GM12878 (cell line): Measurements from ENCODE around the gene FAM83G. TPM values are rescaled to one million over a fixed set of nuclear protein-coding genes. Genes with fewer than 3 reads are reported as not detected.

Experiments used
- ATAC-seq: fragments of 200-7000 bp; cut with Tn5 transposase; 3 replicates; pipeline ENCODE4 v1.9.1; 2020; ENCODE audit warnings: mild to moderate bottlenecking, moderate library complexity
- BruUV-seq: library from RNA; stranded (reverse); fragments of 400-500 nt; replicated peaks from 2 replicates; lab custom pipeline; 2021; lab: Mats Ljungman, UMichigan
- CTCF ChIA-PET: fragments of 300-600 bp; sonication (Branson Sonifier 250); formaldehyde crosslinking; extraction: SDS; loops from one replicate; lab custom pipeline; 2021; ENCODE audit warnings: inconsistent platforms; lab: Yijun Ruan, JAX
- POLR2A ChIA-PET: fragments of 350-600 bp; formaldehyde crosslinking; extraction: SDS; loops from one replicate; lab custom pipeline; 2021; ENCODE audit warnings: inconsistent platforms; lab: Charles Lee
- RAD21 ChIA-PET: fragments of 300-600 bp; sonication (Branson Sonifier 250); formaldehyde crosslinking; loops from one replicate; lab custom pipeline; 2023; ENCODE audit warnings: antibody characterized with exemption; ENCODE audit not compliant: unreplicated experiment; lab: Charles Lee
- SMC1A ChIA-PET: fragments of 300-600 bp; sonication (Branson Sonifier 250); formaldehyde crosslinking; loops from one replicate; lab custom pipeline; 2023; ENCODE audit not compliant: unreplicated experiment, uncharacterized antibody; lab: Charles Lee
- DNase-seq: peaks from one replicate; pipeline ENCODE4 v3.0.0-alpha.2; 2011; ENCODE audit warnings: low read depth, low spot score
- FAIRE-seq: peaks from 3 replicates; lab custom pipeline; 2011; peaks lifted over from hg19 to GRCh38; lab: Jason Lieb, UNC
- H2AFZ ChIP-seq: 2 replicates; pipeline ENCODE4 v1.6.0; 2011; ENCODE audit warnings: low read depth, low read length, control low read depth; ENCODE audit not compliant: control insufficient read depth
- H3K27ac ChIP-seq: 2 replicates; pipeline ENCODE4 v1.5.1; 2011; ENCODE audit warnings: control low read depth; ENCODE audit not compliant: control insufficient read depth, insufficient read depth
- H3K27me3 ChIP-seq, 2 experiments: replicated peaks in 1 of 2; 2 replicates each; pipeline versions ENCODE4 v1.6.0 to v1.6.1; 2011; ENCODE audit warnings: low read length in 1 of 2; ENCODE audit not compliant: control insufficient read depth in 2 of 2, insufficient read depth in 2 of 2
- H3K36me3 ChIP-seq, 2 experiments: 2 replicates each; pipeline ENCODE4 v1.5.1; 2011; ENCODE audit warnings: low read length in 1 of 2; ENCODE audit not compliant: control insufficient read depth in 2 of 2, insufficient read depth in 2 of 2
- H3K4me1 ChIP-seq: 2 replicates; pipeline ENCODE4 v1.6.1; 2011; ENCODE audit warnings: mild to moderate bottlenecking, low read length, moderate library complexity, mixed read lengths; ENCODE audit not compliant: control insufficient read depth, insufficient read depth
- H3K4me2 ChIP-seq: 2 replicates; pipeline ENCODE4 v1.6.0; 2011; ENCODE audit warnings: control low read depth; ENCODE audit not compliant: control insufficient read depth, insufficient read depth
- H3K4me3 ChIP-seq: fragments of 200-600 bp; sonication (generic); 2 replicates; pipeline ENCODE4 v1.5.1; 2016
- H3K79me2 ChIP-seq: 2 replicates; pipeline ENCODE4 v1.6.0; 2011; ENCODE audit warnings: low read length; ENCODE audit not compliant: control insufficient read depth, insufficient read depth
- H3K9ac ChIP-seq: 2 replicates; pipeline ENCODE4 v1.8.0; 2011; ENCODE audit warnings: low read length, control low read depth, mixed read lengths; ENCODE audit not compliant: control insufficient read depth, insufficient read depth
- H3K9me3 ChIP-seq: replicated peaks from 3 replicates; pipeline ENCODE4 v1.5.1; 2011; ENCODE audit warnings: mild to moderate bottlenecking, low read length; ENCODE audit not compliant: control insufficient read depth, insufficient read depth
- H4K20me1 ChIP-seq: 2 replicates; pipeline ENCODE4 v1.6.0; 2011; ENCODE audit not compliant: control insufficient read depth, insufficient read depth
- CUX1 ChIP-seq: IDR thresholded peaks from 2 replicates; pipeline ENCODE4 v1.6.1; 2012; ENCODE audit warnings: improper control_type of control experiment, low read depth, low read length; ENCODE audit not compliant: insufficient replicate concordance
- GABPA ChIP-seq: IDR thresholded peaks from 2 replicates; pipeline ENCODE4 v1.6.1; 2014; ENCODE audit warnings: antibody characterized with exemption, low read depth, mild to moderate bottlenecking, inconsistent platforms
- RAD21 ChIP-seq: IDR thresholded peaks from 2 replicates; pipeline ENCODE4 v1.6.1; 2011; ENCODE audit warnings: mild to moderate bottlenecking, low read depth, low read length, moderate library complexity; ENCODE audit not compliant: insufficient read depth
- ZBED1 ChIP-seq: IDR thresholded peaks from 2 replicates; pipeline ENCODE4 v1.6.1; 2016; ENCODE audit warnings: borderline replicate concordance
- ZNF207 ChIP-seq: fragments of 450-650 bp; IDR thresholded peaks from 2 replicates; pipeline ENCODE4 v1.6.1; 2014; ENCODE audit warnings: antibody characterized with exemption, mild to moderate bottlenecking, borderline replicate concordance
- ZNF217 ChIP-seq: fragments of 450-650 bp; IDR thresholded peaks from 2 replicates; pipeline ENCODE4 v1.6.1; 2017; ENCODE audit warnings: antibody characterized with exemption, mild to moderate bottlenecking
- WGBS: methylation state at CpG from one replicate; pipeline ENCODE4 v1.1.6; 2016; ENCODE audit warnings: low lambda C conversion rate; ENCODE audit not compliant: insufficient replicate concordance, insufficient coverage; ENCODE audit errors: missing lambda C conversion rate; 5-methylcytosine and 5-hydroxymethylcytosine counted together
- in situ Hi-C: fragments of 300-500 bp; cut with MboI; formaldehyde crosslinking; loops from 9 replicates; pipeline ENCODE4 v1.14.3; 2018; ENCODE audit warnings: mixed read lengths
- intact Hi-C: fragments of 100-400 bp; cut with micrococcal nuclease; formaldehyde crosslinking; loops from one replicate; pipeline ENCODE4 v1.14.2; 2022; ENCODE audit not compliant: unreplicated experiment
- polyA plus RNA-seq, 11 experiments: library from polyadenylated mRNA; depleted of rRNA in 4 of 11; unstranded in 6 of 11; stranded (reverse) in 5 of 11; fragments of >200 nt; fragmentation: Nextera tagmentation in 4 of 11; fragmentation: Illumina TruSeq in 1 of 11; extraction: Ambion mirVana in 4 of 11; extraction: Trizol in 1 of 11; gene quantifications; 1 replicate in 1 of 11; 2 replicates in 10 of 11; pipeline versions ENCODE4 v1.2.1 to v1.2.3, GENCODE V29; 2011 to 2016; ENCODE audit warnings: inconsistent platforms in 2 of 11, missing spikeins in 2 of 11, low read depth in 1 of 11
- total RNA-seq, 4 experiments: library from RNA; depleted of rRNA in 3 of 4; stranded (reverse); fragments of >200 nt in 3 of 4; fragmentation: Illumina TruSeq in 1 of 4; extraction: Trizol in 1 of 4; gene quantifications; 2 replicates each; pipeline versions ENCODE4 v1.2.1 to v1.2.3, GENCODE V29; 2013 to 2021
- TF ChIP-seq, protein P1 (sequence below): fragments of 450-650 bp; IDR thresholded peaks from 2 replicates; pipeline ENCODE4 v1.6.1; 2017; ENCODE audit warnings: mild to moderate bottlenecking, moderate library complexity

Gene FAM83G
- total and polyA plus RNA-seq, 10 of the 15 experiments (the other 5 are each of a cell fraction or from before 2014, with no cell fraction given) = 0.03 to 16.7 (median 6.5) TPM

GRCh38 chr17:18993905-18994526 is 10.5 kb downstream of the FAM83G start:
- Histone ChIP-seq H2AFZ (no peak overlapping the region), H3K9me3 (peaks cover 6% of the 10 kb centered on the region; the same call in 2 of the 3 replicates), H3K4me3 (no peak overlapping the region), H3K4me2 (no peak overlapping the region), H3K9ac (no peak overlapping the region), H4K20me1 (no peaks in the 10 kb centered on the region), H3K79me2 (no peaks in the 10 kb centered on the region; the same call in 1 of the 2 replicates), H3K27me3 (no peaks in the 10 kb centered on the region), H3K4me1 (peaks cover 15% of the 10 kb centered on the region), H3K27ac (no peak overlapping the region), H3K36me3 (peaks cover 0 to 3% of the 10 kb centered on the region in 2 experiments; a peak in 3 of 4 replicates)
- DNase-seq = no peak
- POLR2A ChIA-PET = no interaction called here
- CTCF ChIA-PET = interaction anchor here (0.8 kb wide), 1 partner anchor 33 kb away, joined by 3 read pairs; no protein-coding TSS in a partner anchor
- RAD21 ChIA-PET = no interaction called here
- in situ Hi-C loops = no loop called here
- no peak for ATAC-seq
- FAIRE-seq = no peak
- SMC1A ChIA-PET = no interaction called here
- 80% methylated on average over 16 of the region's 16 CpGs for WGBS
- no TSS peak for BruUV-seq
- intact Hi-C loops = no loop called here
- TF ChIP-seq GABPA = no peak
- TF ChIP-seq, protein P1, sequence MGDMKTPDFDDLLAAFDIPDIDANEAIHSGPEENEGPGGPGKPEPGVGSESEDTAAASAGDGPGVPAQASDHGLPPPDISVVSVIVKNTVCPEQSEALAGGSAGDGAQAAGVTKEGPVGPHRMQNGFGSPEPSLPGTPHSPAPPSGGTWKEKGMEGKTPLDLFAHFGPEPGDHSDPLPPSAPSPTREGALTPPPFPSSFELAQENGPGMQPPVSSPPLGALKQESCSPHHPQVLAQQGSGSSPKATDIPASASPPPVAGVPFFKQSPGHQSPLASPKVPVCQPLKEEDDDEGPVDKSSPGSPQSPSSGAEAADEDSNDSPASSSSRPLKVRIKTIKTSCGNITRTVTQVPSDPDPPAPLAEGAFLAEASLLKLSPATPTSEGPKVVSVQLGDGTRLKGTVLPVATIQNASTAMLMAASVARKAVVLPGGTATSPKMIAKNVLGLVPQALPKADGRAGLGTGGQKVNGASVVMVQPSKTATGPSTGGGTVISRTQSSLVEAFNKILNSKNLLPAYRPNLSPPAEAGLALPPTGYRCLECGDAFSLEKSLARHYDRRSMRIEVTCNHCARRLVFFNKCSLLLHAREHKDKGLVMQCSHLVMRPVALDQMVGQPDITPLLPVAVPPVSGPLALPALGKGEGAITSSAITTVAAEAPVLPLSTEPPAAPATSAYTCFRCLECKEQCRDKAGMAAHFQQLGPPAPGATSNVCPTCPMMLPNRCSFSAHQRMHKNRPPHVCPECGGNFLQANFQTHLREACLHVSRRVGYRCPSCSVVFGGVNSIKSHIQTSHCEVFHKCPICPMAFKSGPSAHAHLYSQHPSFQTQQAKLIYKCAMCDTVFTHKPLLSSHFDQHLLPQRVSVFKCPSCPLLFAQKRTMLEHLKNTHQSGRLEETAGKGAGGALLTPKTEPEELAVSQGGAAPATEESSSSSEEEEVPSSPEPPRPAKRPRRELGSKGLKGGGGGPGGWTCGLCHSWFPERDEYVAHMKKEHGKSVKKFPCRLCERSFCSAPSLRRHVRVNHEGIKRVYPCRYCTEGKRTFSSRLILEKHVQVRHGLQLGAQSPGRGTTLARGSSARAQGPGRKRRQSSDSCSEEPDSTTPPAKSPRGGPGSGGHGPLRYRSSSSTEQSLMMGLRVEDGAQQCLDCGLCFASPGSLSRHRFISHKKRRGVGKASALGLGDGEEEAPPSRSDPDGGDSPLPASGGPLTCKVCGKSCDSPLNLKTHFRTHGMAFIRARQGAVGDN = no peak
- TF ChIP-seq ZNF217 = no peak
- TF ChIP-seq CUX1 = no peak
- no peak for TF ChIP-seq ZBED1
- TF ChIP-seq ZNF207 = no peak
- no peak for TF ChIP-seq RAD21
